ENCODE data around the gene LPIN3.

DNA sequence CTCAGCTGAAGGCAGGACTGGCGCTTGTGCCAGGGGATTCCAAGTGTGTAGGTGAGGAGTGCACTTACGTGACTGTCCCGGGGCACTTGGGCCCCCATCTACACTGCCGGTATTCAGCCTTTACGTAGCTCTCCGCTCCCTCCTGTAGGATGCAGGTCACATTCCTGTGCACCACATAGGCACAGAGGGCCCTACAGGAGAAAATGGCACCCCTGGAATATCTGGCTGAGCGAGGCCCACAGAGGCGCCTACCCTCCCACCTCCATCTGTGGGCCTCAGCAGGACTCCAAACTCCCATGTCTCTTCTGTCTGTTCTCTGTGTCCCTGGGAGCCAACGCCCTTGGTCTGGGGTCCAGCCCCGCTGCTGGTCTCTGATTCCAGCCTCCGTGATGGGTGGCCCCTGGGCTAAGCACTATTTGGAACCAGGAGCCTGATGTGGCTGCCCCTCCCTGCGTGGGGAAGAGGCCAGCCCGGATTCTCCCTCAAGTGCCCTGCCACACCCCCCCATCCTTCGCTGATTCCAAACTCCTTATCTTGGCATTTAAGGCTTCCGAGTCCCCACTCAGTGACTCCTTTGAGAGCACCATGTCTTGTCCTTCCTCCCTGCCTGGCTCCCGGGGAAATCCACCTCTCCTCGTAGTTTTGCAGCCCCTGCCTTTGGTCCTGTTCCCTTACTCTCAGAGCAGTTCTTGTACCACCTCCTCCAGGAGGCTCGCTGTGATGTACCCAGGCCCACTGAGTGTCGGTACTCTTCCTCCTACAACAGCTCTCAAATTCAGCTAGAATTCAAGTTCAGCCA, 24.5 kb downstream of the LPIN3 start:
- TF ChIP-seq, protein P1, sequence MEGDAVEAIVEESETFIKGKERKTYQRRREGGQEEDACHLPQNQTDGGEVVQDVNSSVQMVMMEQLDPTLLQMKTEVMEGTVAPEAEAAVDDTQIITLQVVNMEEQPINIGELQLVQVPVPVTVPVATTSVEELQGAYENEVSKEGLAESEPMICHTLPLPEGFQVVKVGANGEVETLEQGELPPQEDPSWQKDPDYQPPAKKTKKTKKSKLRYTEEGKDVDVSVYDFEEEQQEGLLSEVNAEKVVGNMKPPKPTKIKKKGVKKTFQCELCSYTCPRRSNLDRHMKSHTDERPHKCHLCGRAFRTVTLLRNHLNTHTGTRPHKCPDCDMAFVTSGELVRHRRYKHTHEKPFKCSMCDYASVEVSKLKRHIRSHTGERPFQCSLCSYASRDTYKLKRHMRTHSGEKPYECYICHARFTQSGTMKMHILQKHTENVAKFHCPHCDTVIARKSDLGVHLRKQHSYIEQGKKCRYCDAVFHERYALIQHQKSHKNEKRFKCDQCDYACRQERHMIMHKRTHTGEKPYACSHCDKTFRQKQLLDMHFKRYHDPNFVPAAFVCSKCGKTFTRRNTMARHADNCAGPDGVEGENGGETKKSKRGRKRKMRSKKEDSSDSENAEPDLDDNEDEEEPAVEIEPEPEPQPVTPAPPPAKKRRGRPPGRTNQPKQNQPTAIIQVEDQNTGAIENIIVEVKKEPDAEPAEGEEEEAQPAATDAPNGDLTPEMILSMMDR (IDR thresholded peaks at IDR 0.05; ENCODE audit: control extremely low read depth in 1 of 3, insufficient read depth in 1 of 3, low read depth in 1 of 3, low read length in 3 of 3): no peak
- no peak for TF ChIP-seq MAFK (IDR thresholded peaks at IDR 0.05; ENCODE audit: low read depth, low read length)
- no peak for TF ChIP-seq TCF12 (IDR thresholded peaks at IDR 0.05; ENCODE audit: low read depth, low read length)
- TF ChIP-seq TAF1 (IDR thresholded peaks at IDR 0.05; ENCODE audit: low read depth, low read length): no peak
- no peak for TF ChIP-seq SUZ12 (IDR thresholded peaks at IDR 0.05; ENCODE audit: low read length)
- no peak for TF ChIP-seq POLR2AphosphoS5 (IDR thresholded peaks at IDR 0.05; ENCODE audit: low read depth, low read length)
- TF ChIP-seq, protein P2, sequence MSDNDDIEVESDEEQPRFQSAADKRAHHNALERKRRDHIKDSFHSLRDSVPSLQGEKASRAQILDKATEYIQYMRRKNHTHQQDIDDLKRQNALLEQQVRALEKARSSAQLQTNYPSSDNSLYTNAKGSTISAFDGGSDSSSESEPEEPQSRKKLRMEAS (IDR thresholded peaks at IDR 0.05): no peak
- no peak for TF ChIP-seq CHD2 (IDR thresholded peaks at IDR 0.05; ENCODE audit: low read length)

Data from H1 (cell line).